HepG2 (cell line): Measurements from ENCODE around the gene CTF1. TPM values are rescaled to one million over a fixed set of nuclear protein-coding genes. Genes with fewer than 3 reads are reported as not detected.

Experiments
- ARNT2 ChIP-seq: sonication (generic); formaldehyde crosslinking; IDR thresholded peaks from 2 replicates; pipeline ENCODE4 v1.8.0; 2022; ENCODE audit warnings: mild to moderate bottlenecking, low read depth, missing genetic modification reagents, moderate library complexity
- ASH2L ChIP-seq: fragments of 300-600, 200-600 bp; sonication (generic); IDR thresholded peaks from 2 replicates; pipeline ENCODE4 v1.7.0; 2017; ENCODE audit warnings: low read depth, mild to moderate bottlenecking, moderate library complexity, mixed read lengths, low read length; ENCODE audit not compliant: insufficient read length
- CHD2 ChIP-seq: IDR thresholded peaks from 2 replicates; pipeline ENCODE4 v1.6.1; 2011; ENCODE audit warnings: low read depth, low read length, improper control_type of control experiment
- HHEX ChIP-seq: IDR thresholded peaks from 2 replicates; pipeline ENCODE4 v1.6.1; 2016; ENCODE audit warnings: control low read depth
- HOXA3 ChIP-seq: sonication (generic); formaldehyde crosslinking; IDR thresholded peaks from 2 replicates; pipeline ENCODE4 v1.5.0; 2020; ENCODE audit warnings: missing genetic modification reagents
- MAZ ChIP-seq, 2 experiments: sonication (generic) in 1 of 2; formaldehyde crosslinking in 1 of 2; IDR thresholded peaks; 2 replicates each; pipeline versions ENCODE4 v1.5.0 to v1.6.1; 2012 to 2020; ENCODE audit warnings: low read depth in 2 of 2, mild to moderate bottlenecking in 2 of 2, borderline replicate concordance in 1 of 2, improper control_type of control experiment in 1 of 2, low read length in 1 of 2, missing genetic modification reagents in 1 of 2, moderate library complexity in 1 of 2
- MED8 ChIP-seq: sonication (generic); formaldehyde crosslinking; IDR thresholded peaks from 2 replicates; pipeline ENCODE4 v1.8.1; 2023; ENCODE audit warnings: mild to moderate bottlenecking, missing genetic modification reagents; ENCODE audit not compliant: insufficient replicate concordance
- MEIS2 ChIP-seq: sonication (generic); formaldehyde crosslinking; IDR thresholded peaks from 2 replicates; pipeline ENCODE4 v1.9.0; 2021; ENCODE audit warnings: mild to moderate bottlenecking, missing genetic modification reagents
- MNT ChIP-seq: fragments of 450-650 bp; IDR thresholded peaks from 2 replicates; pipeline ENCODE4 v1.6.1; 2016
- NRL ChIP-seq: sonication (generic); formaldehyde crosslinking; IDR thresholded peaks from 2 replicates; pipeline ENCODE4 v1.5.0; 2020; ENCODE audit warnings: missing genetic modification reagents, mild to moderate bottlenecking, moderate library complexity, borderline replicate concordance
- POLR2AphosphoS5 ChIP-seq: IDR thresholded peaks from 2 replicates; pipeline ENCODE4 v1.6.1; 2012; ENCODE audit warnings: low read depth, low read length
- SALL2 ChIP-seq: sonication (generic); formaldehyde crosslinking; IDR thresholded peaks from 2 replicates; pipeline ENCODE4 v1.8.1; 2023; ENCODE audit warnings: mild to moderate bottlenecking, missing genetic modification reagents, inconsistent platforms
- SIX1 ChIP-seq: sonication (generic); formaldehyde crosslinking; IDR thresholded peaks from 2 replicates; pipeline ENCODE4 v1.4.0; 2020; ENCODE audit warnings: missing genetic modification reagents, borderline replicate concordance
- SP1 ChIP-seq, 2 experiments: fragments of 450-650 bp in 1 of 2; sonication (generic) in 1 of 2; formaldehyde crosslinking in 1 of 2; IDR thresholded peaks; 2 replicates each; pipeline versions ENCODE4 v1.4.0 to v1.6.1; 2016 to 2020; ENCODE audit warnings: missing genetic modification reagents in 1 of 2
- TAF1 ChIP-seq: sonication (generic); formaldehyde crosslinking; IDR thresholded peaks from 2 replicates; pipeline ENCODE4 v1.4.0; 2020; ENCODE audit warnings: missing genetic modification reagents
- TFAP4 ChIP-seq: sonication (generic); IDR thresholded peaks from 2 replicates; pipeline ENCODE4 v1.6.1; 2016; ENCODE audit warnings: low read depth, borderline replicate concordance
- U2AF1 ChIP-seq: fragments of 200-400 bp; formaldehyde crosslinking; optimal IDR thresholded peaks from 2 replicates; pipeline ENCODE3; 2017; ENCODE audit warnings: mild to moderate bottlenecking, low read depth, low read length
- ZBTB21 ChIP-seq: sonication (generic); formaldehyde crosslinking; IDR thresholded peaks from 2 replicates; pipeline ENCODE4 v1.4.0; 2020; ENCODE audit warnings: missing genetic modification reagents
- ZEB1 ChIP-seq: IDR thresholded peaks from 2 replicates; pipeline ENCODE4 v1.6.1; 2012; ENCODE audit warnings: mild to moderate bottlenecking, low read depth, inconsistent platforms; ENCODE audit not compliant: insufficient replicate concordance
- ZFY ChIP-seq: sonication (generic); formaldehyde crosslinking; IDR thresholded peaks from 2 replicates; pipeline ENCODE4 v1.4.0; 2020; ENCODE audit warnings: missing genetic modification reagents
- ZNF138 ChIP-seq: sonication (generic); formaldehyde crosslinking; IDR thresholded peaks from 2 replicates; pipeline ENCODE4 v1.5.0; 2020; ENCODE audit warnings: mild to moderate bottlenecking, low read depth, missing genetic modification reagents
- ZNF30 ChIP-seq: sonication (generic); formaldehyde crosslinking; IDR thresholded peaks from 2 replicates; pipeline ENCODE4 v1.5.0; 2020; ENCODE audit warnings: mild to moderate bottlenecking, missing genetic modification reagents
- ZNF546 ChIP-seq: sonication (generic); formaldehyde crosslinking; conservative IDR thresholded peaks from 2 replicates; pipeline ENCODE4 v1.8.1; 2023; ENCODE audit warnings: mild to moderate bottlenecking, missing genetic modification reagents
- polyA plus RNA-seq, 8 experiments: library from polyadenylated mRNA; depleted of rRNA in 3 of 8; stranded (reverse) in 7 of 8; unstranded in 1 of 8; fragments of >200 nt; fragmentation: Illumina TruSeq in 4 of 8; extraction: Trizol in 4 of 8; gene quantifications; 2 replicates each; pipeline versions ENCODE4 v1.2.1 to v1.2.3, GENCODE V29; 2011 to 2016; ENCODE audit warnings: low read depth in 4 of 8, missing spikeins in 1 of 8, mixed read lengths in 1 of 8; ENCODE audit not compliant: insufficient read depth in 1 of 8
- total RNA-seq, 5 experiments: library from RNA; depleted of rRNA; stranded (reverse); fragments of >200 nt; fragmentation: Illumina TruSeq; extraction: Trizol; gene quantifications; 2 replicates each; pipeline ENCODE4 v1.2.3, GENCODE V29; 2016; ENCODE audit warnings: low read depth in 1 of 5
- TF ChIP-seq, protein P1 (sequence below): sonication (generic); formaldehyde crosslinking; IDR thresholded peaks from 2 replicates; pipeline ENCODE4 v1.4.0; 2020; ENCODE audit warnings: mild to moderate bottlenecking, missing genetic modification reagents
- TF ChIP-seq, protein P2 (sequence below): IDR thresholded peaks from 2 replicates; pipeline ENCODE4 v1.6.1; 2016

Gene CTF1
- total and polyA plus RNA-seq, 2 of the 13 experiments (the other 11 are each of a cell fraction or from before 2014, with no cell fraction given): 0.13 to 1.8 TPM

DNA sequence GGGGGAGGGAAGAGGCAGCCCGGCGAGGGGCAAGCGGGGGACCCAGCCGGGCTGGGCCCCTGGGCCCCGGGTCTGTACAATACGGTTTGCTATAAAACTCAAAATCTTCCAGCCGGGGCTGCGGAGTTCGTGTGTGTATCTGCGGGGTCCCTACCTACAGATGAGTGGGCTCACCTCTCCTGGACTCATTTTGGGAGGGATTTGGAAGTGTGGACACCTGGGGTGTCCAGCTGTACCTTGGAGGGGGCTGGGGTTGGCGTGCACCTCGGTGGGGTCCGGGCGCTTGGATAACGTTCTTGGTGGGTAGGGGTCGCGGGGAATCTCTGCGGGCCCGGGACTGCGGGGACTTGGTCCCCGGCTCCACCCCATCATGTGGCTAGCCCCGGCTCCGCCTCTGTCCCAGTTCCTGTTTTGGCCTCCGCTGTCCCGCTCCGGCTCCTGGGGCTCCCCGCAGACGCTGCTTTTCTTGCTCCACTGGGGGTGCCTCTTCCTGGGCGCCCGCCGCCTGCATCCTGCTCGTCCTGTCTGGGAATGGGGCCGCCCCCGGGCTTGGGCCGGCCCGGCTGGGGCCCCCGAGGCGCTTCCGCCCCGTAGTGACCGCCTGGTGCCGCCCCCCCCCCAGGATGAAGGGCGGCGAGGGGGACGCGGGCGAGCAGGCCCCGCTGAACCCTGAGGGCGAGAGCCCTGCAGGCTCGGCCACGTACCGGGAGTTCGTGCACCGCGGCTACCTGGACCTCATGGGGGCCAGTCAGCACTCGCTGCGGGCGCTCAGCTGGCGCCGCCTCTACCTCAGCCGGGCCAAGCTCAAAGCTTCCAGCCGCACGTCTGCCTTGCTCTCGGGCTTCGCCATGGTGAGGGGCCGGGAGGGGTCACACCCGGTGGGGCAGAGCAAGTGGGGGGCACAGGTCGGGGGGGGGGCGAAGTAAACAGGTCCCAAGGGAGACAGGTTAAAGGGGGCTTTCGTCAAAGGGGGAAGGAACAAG, 52.5 kb downstream of the CTF1 start, which contains the start of gene ORAI3 (continued):
- TF ChIP-seq SP1 (IDR thresholded peaks at IDR 0.05): no peak
- 0 out of 2 replicates have a peak, but pooled peaks have one; percentile 9 for TF ChIP-seq SP1 (CRISPR knock-in tag; IDR thresholded peaks at IDR 0.05)
- no peak for TF ChIP-seq MNT
- no peak for TF ChIP-seq CHD2
- peak; percentile 71 for TF ChIP-seq HOXA3 (CRISPR knock-in tag)
- TF ChIP-seq SIX1 (CRISPR knock-in tag): no peak
- TF ChIP-seq ASH2L: peak; percentile 45
- peak; percentile 92 for TF ChIP-seq ARNT2 (CRISPR knock-in tag)
- TF ChIP-seq U2AF1: no peak
- TF ChIP-seq, protein P1, sequence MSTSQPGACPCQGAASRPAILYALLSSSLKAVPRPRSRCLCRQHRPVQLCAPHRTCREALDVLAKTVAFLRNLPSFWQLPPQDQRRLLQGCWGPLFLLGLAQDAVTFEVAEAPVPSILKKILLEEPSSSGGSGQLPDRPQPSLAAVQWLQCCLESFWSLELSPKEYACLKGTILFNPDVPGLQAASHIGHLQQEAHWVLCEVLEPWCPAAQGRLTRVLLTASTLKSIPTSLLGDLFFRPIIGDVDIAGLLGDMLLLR (CRISPR knock-in tag): peak; percentile 9; the same call in 1 of the 2 replicates
- no peak for TF ChIP-seq TFAP4
- TF ChIP-seq MEIS2: no peak
- TF ChIP-seq HHEX: no peak
- peak; percentile 88 for TF ChIP-seq ZFY (CRISPR knock-in tag)
- TF ChIP-seq MED8 (CRISPR knock-in tag): peak; percentile 37
- no peak; the same call in none of the 2 replicates for TF ChIP-seq ZNF546 (CRISPR knock-in tag)
- TF ChIP-seq ZBTB21 (CRISPR knock-in tag): no peak
- no peak for TF ChIP-seq MAZ (IDR thresholded peaks at IDR 0.05; ENCODE audit: borderline replicate concordance, low read depth, low read length)
- peak; percentile 74 for TF ChIP-seq MAZ (CRISPR knock-in tag; IDR thresholded peaks at IDR 0.05; ENCODE audit: low read depth)
- TF ChIP-seq TAF1: peak; percentile 67
- TF ChIP-seq, protein P2, sequence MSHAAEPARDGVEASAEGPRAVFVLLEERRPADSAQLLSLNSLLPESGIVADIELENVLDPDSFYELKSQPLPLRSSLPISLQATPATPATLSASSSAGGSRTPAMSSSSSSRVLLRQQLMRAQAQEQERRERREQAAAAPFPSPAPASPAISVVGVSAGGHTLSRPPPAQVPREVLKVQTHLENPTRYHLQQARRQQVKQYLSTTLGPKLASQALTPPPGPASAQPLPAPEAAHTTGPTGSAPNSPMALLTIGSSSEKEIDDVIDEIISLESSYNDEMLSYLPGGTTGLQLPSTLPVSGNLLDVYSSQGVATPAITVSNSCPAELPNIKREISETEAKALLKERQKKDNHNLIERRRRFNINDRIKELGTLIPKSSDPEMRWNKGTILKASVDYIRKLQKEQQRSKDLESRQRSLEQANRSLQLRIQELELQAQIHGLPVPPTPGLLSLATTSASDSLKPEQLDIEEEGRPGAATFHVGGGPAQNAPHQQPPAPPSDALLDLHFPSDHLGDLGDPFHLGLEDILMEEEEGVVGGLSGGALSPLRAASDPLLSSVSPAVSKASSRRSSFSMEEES (CRISPR knock-in tag): peak; percentile 75
- TF ChIP-seq NRL (CRISPR knock-in tag): 0 out of 2 replicates have a peak, but pooled peaks have one; percentile 5
- peak; percentile 65 for TF ChIP-seq ZNF138 (CRISPR knock-in tag)
- TF ChIP-seq ZEB1: peak; percentile 23
- TF ChIP-seq POLR2AphosphoS5: peak; percentile 81
- TF ChIP-seq SALL2 (CRISPR knock-in tag): no peak; the same call in 1 of the 2 replicates
- no peak for TF ChIP-seq ZNF30 (CRISPR knock-in tag)
